Keratinocyte (primary cell): Measurements from ENCODE around the gene TDRD6.

ENCODE experiments used
- EZH2 ChIP-seq: IDR thresholded peaks from one replicate; pipeline ENCODE4 v1.6.1; 2012; ENCODE audit warnings: inconsistent platforms, mild to moderate bottlenecking, low read length, moderate library complexity
- TF ChIP-seq, protein P1 (sequence below), 3 experiments: IDR thresholded peaks in 1 of 3; conservative IDR thresholded peaks in 1 of 3; optimal IDR thresholded peaks in 1 of 3; 2 replicates in 2 of 3; 3 replicates in 1 of 3; pipeline versions ENCODE3 to v1.5.1; 2011; ENCODE audit warnings: low read length in 3 of 3, mild to moderate bottlenecking in 3 of 3, moderate library complexity in 2 of 3, control low read depth in 1 of 3, inconsistent platforms in 1 of 3; ENCODE audit not compliant: insufficient read depth in 2 of 3; ENCODE audit errors: extremely low read depth in 1 of 3

DNA sequence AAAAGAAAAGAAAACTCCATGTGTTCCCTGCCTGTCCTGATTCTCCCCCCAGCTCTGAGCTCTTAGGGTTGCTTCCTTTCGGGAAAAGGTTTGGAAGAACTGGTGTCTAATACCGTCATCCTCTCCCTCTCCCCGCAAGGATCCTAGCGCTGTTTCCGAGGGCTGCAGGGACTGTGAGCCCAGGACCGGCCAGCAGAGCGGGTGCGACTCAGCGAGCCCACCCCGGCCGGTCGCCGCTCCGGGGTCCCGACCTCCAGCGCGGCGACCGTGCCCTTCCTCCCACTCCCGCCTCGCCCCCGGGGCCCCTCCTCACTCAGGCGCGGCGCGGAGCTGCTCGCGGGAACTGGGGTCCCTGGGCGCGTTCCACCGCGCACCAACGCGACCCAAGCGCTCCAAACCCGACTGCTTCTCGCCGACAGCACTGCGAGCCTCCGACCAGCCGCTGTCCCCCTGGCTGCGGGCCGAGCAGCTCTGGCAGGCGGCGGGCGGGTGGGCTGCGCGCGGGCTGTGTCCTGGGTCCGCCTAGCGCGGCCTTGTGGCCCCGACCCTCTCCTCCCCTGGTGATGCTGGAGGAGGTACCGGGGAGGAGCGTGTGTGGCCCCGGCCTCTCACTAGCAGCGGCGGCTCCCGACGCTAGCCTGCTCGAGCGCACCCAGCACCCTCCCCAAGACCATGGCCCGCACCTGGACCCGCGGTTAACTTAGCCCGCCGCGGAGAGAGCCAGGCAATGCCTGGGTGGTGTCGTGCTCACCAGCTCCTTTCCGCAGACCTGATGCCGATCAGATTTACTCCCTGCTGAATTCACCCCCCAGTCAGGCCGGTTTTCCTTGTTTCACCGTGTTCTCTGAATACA is 47.4 kb downstream of the TDRD6 start, which contains the start of gene PLA2G7:
- TF ChIP-seq, protein P1, sequence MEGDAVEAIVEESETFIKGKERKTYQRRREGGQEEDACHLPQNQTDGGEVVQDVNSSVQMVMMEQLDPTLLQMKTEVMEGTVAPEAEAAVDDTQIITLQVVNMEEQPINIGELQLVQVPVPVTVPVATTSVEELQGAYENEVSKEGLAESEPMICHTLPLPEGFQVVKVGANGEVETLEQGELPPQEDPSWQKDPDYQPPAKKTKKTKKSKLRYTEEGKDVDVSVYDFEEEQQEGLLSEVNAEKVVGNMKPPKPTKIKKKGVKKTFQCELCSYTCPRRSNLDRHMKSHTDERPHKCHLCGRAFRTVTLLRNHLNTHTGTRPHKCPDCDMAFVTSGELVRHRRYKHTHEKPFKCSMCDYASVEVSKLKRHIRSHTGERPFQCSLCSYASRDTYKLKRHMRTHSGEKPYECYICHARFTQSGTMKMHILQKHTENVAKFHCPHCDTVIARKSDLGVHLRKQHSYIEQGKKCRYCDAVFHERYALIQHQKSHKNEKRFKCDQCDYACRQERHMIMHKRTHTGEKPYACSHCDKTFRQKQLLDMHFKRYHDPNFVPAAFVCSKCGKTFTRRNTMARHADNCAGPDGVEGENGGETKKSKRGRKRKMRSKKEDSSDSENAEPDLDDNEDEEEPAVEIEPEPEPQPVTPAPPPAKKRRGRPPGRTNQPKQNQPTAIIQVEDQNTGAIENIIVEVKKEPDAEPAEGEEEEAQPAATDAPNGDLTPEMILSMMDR (optimal IDR thresholded peaks at IDR 0.05 in 1 of 3, IDR thresholded peaks at IDR 0.05 in 1 of 3, conservative IDR thresholded peaks at IDR 0.05 in 1 of 3; ENCODE audit: extremely low read depth in 1 of 3, insufficient read depth in 2 of 3, low read length in 3 of 3) = no peak
- TF ChIP-seq EZH2 = no peak
